GM10847 (cell line): Measurements from ENCODE around the gene TNRC6B.

Experiments used
- POLR2A ChIP-seq: IDR thresholded peaks from 2 replicates; pipeline ENCODE4 v1.6.1; 2011; ENCODE audit not compliant: insufficient read length; ENCODE audit errors: extremely low read depth

TNRC6B gene

DNA sequence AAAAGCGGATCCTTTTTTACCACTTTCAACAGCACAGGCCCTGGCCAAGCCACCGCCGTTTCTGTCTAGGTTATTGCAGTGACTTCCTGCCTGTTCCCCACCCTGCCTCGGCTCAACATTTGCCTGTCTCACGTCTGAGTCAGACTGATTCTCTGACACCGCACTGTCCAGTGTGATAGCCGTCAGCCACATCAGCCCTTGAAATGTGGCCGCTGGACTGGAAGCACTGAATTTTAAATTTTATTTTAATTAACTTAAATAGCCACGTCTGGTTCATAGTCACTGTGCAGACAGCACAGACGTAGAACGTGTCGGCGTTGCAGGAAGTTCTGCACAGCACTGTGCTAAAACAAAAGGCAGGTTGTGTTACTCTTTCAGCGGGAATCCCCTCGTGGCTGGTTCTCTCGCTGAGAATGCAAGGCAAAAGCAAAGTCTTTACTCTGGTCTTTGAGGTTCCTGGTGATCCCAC is 112.3 kb downstream of the TNRC6B start:
- TF ChIP-seq POLR2A, result no peak

DNA sequence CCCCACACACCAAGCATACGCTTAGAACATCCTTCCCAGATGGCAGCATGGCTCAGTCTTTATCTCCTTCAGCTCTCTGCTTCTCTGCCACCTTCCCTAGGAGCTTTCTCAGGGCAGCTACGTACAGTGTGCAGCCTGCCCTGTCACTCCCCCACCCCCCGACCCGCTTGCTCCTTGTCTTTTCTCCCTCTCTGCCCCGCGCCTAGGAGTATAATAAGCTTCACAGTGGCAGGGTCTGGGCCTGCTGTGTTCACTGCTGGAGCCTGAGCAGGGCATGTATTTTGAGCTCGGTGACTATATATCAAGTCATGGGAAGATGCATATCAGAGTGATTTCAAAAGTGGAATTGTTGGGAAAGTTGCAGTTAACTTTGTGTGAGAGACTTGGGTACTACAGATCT is 112.8 kb downstream of the TNRC6B start:
- no peak for TF ChIP-seq POLR2A

DNA sequence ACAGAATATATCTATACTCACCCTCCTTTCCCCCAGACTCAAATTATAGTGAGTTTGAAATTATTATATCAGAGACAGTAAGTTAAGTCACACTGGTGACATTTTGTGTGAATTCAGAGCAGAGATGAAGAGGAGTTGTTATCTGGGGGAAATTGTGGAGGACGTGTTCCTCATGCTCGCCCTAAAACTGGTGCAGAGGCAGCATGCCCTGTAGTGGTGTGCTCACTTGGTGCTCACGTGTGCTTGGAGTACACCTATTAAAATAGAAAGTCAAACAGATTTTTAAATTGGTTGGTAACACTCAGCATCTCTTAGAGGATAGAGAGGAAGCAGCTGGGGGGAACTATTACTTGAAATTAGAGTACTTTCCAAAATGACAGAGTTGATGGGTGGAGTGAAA is 117.0 kb downstream of the TNRC6B start:
- no peak for TF ChIP-seq POLR2A

DNA sequence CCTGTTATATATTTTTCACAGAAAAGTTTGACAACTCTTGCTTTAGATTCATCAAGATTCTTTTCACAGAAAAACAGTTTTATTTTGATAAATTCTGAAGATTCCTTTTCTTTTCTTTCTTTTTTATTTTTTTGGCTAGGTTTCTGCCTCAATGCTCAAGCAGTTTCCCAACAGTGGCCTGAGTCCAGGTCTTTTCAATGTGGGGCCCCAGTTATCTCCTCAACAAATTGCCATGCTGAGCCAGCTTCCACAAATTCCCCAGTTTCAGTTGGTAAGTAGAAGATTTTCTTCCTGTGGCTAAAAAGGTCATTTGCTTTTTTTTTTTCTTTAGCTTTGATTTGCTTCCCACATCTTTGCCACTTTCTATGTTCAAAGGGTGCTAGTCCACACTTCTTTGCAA is 122.6 kb downstream of the TNRC6B start:
- TF ChIP-seq POLR2A, result no peak

DNA sequence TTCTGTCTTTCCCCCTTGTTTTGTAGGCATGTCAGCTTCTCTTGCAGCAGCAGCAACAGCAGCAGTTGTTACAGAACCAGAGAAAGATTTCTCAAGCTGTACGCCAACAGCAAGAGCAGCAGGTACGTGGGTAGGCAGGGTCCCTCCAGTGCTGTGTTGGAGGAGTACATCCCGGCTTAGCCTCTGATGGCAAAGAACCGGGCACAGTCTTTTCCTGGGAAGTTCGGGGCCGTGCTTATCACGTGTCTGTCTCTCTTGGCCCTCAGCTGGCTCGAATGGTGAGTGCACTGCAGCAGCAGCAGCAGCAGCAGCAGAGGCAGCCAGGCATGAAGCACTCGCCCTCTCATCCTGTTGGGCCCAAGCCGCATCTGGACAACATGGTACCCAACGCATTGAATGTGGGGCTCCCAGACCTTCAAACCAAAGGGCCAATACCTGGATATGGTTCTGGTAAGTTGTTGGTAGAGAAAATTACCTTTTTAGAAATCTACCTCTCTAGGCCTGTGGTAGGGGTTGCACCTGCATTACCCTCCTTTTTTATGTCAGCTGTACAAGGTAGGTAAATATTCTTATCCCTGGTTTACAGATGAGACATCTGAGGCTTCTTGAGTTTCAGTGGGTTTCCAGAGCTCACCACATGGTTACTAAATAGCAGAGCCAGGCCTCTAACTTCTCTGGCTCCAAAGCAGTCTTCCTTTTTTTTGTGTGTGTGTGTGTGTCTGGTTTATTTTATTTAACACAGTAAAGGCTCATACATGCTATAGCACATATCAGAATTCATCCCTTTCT is 123.4 kb downstream of the TNRC6B start:
- no peak for TF ChIP-seq POLR2A

DNA sequence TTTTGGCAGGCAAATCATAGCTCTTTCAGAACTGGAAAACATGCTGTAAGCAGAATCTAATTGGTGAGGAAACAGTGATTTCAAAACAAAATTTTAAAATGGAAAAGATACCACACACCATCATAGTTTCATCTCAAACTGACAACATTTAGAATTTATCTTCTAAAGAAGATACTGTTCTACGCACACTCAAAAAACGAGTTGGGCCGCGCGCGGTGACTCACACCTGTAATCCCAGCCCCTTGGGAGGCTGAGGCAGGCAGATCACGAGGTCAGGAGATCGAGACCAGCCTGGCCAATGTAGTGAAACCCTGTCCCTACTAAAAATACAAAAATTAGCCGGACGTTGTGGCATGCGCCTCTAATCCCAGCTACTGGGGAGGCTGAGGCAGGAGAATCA is 124.4 kb downstream of the TNRC6B start:
- no peak for TF ChIP-seq POLR2A

DNA sequence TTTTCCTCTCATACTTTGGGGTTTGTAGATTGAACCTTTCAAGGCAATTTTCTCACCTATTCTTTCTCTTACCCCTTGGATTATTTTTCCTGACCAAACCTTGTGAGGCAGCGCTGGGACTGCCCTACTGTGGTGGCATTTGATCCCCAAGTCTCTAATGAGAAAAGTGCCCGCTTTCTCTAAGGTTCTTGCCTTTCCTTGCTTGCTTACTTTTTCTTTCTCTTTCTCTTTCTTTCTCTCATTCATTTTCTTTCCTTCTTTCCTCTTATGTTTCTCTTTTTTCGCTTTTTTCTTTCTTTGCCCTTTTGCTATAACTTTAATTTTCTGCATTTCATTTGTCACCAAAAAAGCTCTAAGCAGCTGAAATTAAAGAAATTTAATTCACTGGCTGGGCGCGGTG is 127.9 kb downstream of the TNRC6B start:
- no peak for TF ChIP-seq POLR2A

DNA sequence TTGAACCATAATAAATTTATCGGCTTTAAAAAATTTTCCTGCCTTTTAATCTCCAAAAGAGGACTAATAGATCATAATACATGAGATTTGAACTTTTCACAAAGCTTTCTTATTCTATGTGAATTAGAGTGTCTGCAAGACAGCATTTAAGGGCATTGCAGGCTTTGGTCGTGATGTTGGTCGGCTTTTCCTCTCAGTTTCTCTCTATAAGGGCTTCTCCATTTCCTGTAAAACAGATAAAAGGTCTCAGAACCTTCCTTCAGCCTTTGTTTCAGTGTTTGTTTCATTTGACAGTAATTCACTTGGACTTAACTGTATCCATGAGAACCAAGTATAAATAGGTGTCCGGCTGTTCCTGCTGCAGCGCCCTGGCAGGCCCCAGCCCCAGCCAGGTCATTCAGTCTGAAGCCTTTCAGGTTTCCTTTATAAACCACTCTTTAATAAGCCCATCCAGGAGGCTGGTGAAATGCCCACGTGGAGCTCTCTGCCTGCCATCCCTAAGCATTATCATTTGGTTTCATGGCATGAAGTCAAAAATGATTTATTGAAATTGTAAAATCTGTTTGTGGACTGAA is 131.4 kb downstream of the TNRC6B start:
- TF ChIP-seq POLR2A, result no peak

DNA sequence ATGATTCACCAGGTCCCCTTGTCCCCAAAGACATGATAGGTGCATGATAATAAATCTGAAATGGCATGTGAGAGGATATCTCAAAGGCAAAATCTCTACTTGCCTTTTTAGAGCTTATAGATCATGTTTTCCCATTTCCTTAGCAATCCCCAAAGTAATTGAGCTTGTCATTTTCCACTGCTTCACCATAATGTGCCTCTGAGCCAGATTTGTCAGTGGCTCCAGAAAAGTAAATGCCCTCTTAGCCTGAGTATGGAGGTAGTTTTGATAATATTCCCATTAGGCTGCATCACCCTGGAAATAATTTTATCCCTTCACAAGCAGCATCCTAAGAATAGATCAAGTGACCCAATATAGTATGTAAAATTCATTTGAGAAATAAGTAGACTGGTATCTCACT is 131.9 kb downstream of the TNRC6B start:
- no peak for TF ChIP-seq POLR2A

DNA sequence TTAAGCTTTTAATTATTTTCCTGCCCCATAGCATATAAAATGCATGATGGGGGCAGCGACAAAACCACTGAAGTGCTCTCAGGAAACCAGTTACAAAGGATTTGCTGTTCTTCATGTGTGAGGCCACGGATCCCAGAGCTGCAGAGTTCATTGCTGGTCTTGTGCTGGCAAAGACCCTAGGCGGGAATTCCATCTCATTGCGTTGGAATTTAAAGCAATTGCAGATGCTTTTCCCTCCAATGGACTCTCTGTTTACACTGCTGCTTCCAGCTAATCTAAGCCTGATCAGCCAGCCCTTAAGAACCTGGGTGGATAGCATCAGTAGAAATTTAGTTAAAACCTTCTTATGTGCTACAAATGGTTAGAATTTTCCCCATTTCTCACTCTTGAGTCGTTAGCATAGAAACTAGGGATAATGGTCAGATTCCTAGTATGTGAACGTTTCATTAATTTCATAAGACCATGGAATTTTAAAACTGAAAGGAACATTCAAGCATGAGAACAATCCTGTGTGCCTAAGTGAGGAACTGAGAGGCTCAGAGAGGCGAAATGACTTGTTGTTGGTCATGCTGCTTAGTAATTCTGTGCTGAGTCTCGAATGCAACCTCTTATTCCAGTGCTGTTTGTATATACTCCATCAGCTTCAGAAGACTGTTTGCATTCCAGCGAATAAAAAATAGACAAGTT is 132.5 kb downstream of the TNRC6B start:
- TF ChIP-seq POLR2A, result no peak

DNA sequence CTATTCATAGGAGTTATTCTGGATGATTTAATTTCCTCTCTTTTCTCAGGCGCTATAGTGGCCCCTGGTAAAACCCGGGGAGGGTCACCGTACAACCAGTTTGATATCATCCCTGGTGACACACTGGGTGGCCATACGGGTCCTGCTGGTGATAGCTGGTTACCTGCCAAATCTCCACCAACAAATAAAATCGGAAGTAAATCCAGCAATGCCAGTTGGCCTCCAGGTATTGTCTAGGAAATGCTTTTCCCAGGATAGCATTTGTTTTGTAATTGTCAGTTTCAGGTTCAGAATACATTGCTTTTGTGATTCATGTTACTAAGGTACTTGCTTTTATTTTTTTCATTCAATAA is 133.0 kb downstream of the TNRC6B start:
- TF ChIP-seq POLR2A, result no peak

DNA sequence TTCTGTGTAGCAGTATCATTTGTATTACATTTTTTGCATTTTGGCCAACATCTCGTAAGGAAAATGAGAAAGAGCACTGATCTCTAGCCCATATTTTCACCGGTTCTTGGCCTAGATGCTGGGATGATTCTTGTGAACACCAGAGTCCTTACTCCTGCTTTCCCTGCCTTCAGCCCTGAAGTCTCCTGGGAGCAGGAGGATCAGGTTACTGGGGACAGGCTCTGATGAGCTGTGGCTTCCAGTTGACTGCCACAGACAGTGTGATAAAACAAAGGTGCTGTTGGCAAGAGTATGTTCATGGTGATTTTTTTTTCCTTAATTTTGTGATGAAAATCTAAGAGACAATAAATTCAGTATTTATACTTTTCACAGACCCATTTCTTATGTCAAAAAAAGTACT is 134.3 kb downstream of the TNRC6B start:
- TF ChIP-seq POLR2A, result no peak

DNA sequence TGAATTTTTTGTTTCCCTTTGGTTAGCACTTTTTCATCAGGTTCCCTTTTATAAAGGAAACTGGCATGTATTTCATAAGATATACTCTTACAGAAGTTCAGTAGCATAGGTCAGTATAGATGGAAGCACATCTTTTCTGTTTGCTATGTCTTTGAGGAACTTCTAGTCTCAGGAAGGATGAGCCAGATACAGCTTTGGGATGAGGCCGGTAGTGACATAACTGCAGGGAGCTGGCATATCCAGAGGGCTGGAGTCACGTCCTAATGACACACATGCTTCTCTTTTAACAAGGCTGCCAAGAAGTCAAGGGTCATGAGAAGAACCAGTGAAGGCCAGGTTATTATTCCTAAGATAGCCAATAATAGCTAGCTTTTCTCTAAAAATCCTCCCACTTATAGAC is 135.3 kb downstream of the TNRC6B start:
- no peak for TF ChIP-seq POLR2A

DNA sequence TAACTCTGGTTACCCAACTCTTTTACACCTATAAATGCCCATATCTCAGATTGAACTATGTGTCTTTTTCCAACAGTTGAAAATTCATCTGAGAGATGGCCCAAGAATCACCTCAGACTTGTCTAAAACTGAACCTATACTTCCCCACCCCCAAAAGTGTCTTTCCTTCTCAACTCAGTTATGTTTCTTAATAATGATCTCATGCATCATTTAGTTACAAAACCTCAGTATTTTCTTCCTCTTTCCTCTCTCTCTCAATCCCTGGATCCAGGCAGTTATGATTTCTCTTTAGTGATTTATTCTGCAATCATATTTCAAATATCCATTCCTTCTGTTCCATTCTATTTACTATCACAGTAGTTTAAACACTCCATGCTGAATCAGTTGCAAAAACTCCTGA is 136.3 kb downstream of the TNRC6B start:
- TF ChIP-seq POLR2A, result no peak

DNA sequence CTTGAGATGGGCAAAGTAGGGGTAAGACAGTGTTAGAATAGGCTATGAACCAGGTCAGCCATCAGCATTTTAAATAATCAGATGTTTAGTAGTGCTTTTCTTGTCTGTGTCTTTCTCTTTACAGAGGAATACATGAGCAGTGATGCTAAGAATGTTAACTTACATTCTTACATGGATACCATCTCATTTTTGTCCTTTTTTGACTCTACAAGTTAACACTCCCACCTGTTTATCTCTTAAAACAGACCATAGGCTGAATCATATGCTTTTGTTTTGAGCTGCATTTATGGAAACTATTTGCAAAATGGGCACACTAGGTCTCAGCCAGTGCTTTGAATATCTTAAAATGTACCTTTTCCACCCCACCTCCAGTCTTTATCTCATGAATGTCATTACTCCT is 143.0 kb downstream of the TNRC6B start:
- TF ChIP-seq POLR2A, result no peak

DNA sequence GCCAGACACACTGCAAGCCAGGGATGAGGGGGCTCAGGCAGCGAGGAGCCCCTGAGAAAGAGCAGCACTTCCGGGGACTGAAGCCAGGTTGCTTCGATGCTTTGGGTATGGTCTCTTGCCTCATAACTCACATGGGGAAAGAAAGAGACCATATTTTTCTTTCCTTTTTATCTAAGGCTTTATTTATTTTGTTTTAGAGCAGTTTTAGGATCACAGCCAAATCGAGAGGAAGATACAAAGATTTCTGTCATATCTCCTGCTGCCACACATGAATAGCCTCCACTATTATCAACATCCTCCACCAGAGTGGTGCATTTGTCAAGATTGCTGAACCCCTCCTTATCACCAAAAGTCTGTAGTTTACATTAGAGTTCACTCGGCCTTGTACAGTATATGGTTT is 144.3 kb downstream of the TNRC6B start:
- no peak for TF ChIP-seq POLR2A
